Measurements from ENCODE around the gene TM9SF4. TPM values are rescaled to one million over a fixed set of nuclear protein-coding genes. Genes with fewer than 3 reads are reported as not detected.

The TM9SF4 gene
- total and polyA plus RNA-seq, 2 of the 8 experiments (the other 6 are each of a cell fraction or from before 2014, with no cell fraction given), result 38.4 to 68.7 TPM

DNA sequence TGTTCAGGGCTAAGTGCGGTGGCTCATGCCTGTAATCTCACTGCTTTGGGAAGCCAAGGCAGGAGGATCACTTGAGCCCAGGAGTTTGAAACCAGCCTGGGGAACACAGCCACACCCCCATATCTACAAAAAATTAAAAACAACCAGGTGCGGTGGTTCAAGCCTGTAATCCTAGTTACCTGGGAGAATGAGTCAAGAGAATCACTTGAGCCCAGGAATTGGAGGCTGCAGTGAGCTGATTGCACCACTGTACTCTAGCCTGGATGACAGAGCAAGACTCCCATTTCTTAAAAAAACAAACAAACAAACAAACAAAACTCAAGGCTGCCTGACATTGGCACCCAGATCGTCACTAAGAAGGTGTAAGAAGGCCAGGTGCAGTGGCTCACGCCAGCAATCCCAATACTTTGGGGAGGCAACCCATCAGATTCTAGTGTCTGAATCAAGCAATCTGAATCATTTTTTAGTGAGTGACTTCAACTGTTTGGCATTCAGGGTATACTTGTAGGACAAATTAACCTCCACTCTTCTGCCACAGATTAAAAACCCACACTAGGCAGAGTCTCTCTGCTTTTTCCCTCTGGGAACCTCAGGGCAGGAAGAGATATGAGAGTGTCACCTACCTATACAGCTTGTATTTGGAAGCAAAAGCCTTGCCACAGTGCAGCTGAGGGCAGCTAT lies 91.9 kb downstream of the TM9SF4 start:
- H3K36me3 ChIP-seq (ENCODE audit: control insufficient read depth in 2 of 4, insufficient read depth in 4 of 4, low read length in 3 of 4), result peaks cover 34 to 55% (median 44%) of the 10 kb centered on the region in 4 experiments
- no peak overlapping the region for H4K5ac ChIP-seq (ENCODE audit: insufficient read length, low read depth, low read length)
- no peak for TF ChIP-seq BRCA1 (IDR thresholded peaks at IDR 0.05; ENCODE audit: low read depth, low read length)
- TF ChIP-seq RAD21 (IDR thresholded peaks at IDR 0.05 in 1 of 2, conservative IDR thresholded peaks at IDR 0.05 in 1 of 2; ENCODE audit: low read depth in 2 of 2, low read length in 2 of 2), result no peak
- TF ChIP-seq TBP (IDR thresholded peaks at IDR 0.05; ENCODE audit: low read depth, low read length), result no peak
- TF ChIP-seq SP1 (IDR thresholded peaks at IDR 0.05; ENCODE audit: low read depth, low read length), result no peak
- TF ChIP-seq TEAD4 (IDR thresholded peaks at IDR 0.05; ENCODE audit: low read depth, low read length), result no peak
- TF ChIP-seq EP300 (IDR thresholded peaks at IDR 0.05; ENCODE audit: borderline replicate concordance in 1 of 2, low read depth in 2 of 2, low read length in 2 of 2), result no peak
- TF ChIP-seq JUND (IDR thresholded peaks at IDR 0.05; ENCODE audit: low read length), result no peak
- no peak for TF ChIP-seq JUN (IDR thresholded peaks at IDR 0.05; ENCODE audit: low read depth, low read length)
- TF ChIP-seq USF2 (IDR thresholded peaks at IDR 0.05; ENCODE audit: low read length), result no peak
- no peak for TF ChIP-seq RNF2 (IDR thresholded peaks at IDR 0.05; ENCODE audit: borderline replicate concordance, low read depth, low read length, missing control alignments, poor library complexity, severe bottlenecking)
- TF ChIP-seq MAFK (IDR thresholded peaks at IDR 0.05; ENCODE audit: low read depth, low read length), result no peak

More for the DNA sequence above, 91.9 kb downstream of the TM9SF4 start:
- no peak for DNase-seq (ENCODE audit: low read depth in 1 of 2, low spot score in 2 of 2)
- Histone ChIP-seq H2BK12ac (ENCODE audit: low read depth, low read length) (no peak overlapping the region), H2BK15ac (ENCODE audit: low read length) (no peak overlapping the region), H2BK20ac (ENCODE audit: low read length) (no peak overlapping the region), H2BK120ac (replicated peaks; ENCODE audit: low read depth, low read length) (no peak overlapping the region), H3K4me2 (ENCODE audit: insufficient read depth in 1 of 2, low read depth in 2 of 2, low read length in 2 of 2) (no peak overlapping the region), H3K9me3 (ENCODE audit: insufficient read depth in 2 of 2, low read depth in 1 of 2, low read length in 1 of 2) (no peaks in the 10 kb centered on the region), H3K27me3 (replicated peaks in 1 of 4; ENCODE audit: control insufficient read depth in 3 of 4, extremely low read depth in 1 of 4, insufficient read depth in 3 of 4, low read length in 3 of 4) (no peaks in the 10 kb centered on the region), H4K20me1 (replicated peaks in 1 of 2; ENCODE audit: control insufficient read depth in 1 of 2, insufficient read depth in 2 of 2, low read length in 2 of 2) (peaks cover 16 to 23% of the 10 kb centered on the region in 2 experiments), H2AK5ac (ENCODE audit: low read depth, low read length) (no peak overlapping the region), H3K4me3 (ENCODE audit: extremely low read depth in 1 of 4, insufficient read depth in 2 of 4, low read depth in 3 of 4, low read length in 4 of 4) (no peak overlapping the region), H4K91ac (replicated peaks; ENCODE audit: insufficient read length, low read length) (no peak overlapping the region), H3K79me2 (ENCODE audit: control insufficient read depth in 1 of 2, insufficient read depth in 2 of 2, low read length in 2 of 2) (peaks cover 15 to 66% of the 10 kb centered on the region in 2 experiments), H3K4me1 (replicated peaks in 1 of 4; ENCODE audit: control insufficient read depth in 3 of 4, insufficient read depth in 4 of 4, low read length in 3 of 4) (peaks cover 0 to 24% (median 13%) of the 10 kb centered on the region in 4 experiments; a peak in 4 of 7 replicates), H3K27ac (ENCODE audit: low read depth, low read length) (no peak overlapping the region), H2AFZ (ENCODE audit: low read length) (no peak overlapping the region), H2BK5ac (ENCODE audit: low read depth, low read length) (no peak overlapping the region), H3K56ac (replicated peaks; ENCODE audit: insufficient read length, low read depth, low read length) (no peak overlapping the region), H3K14ac (ENCODE audit: insufficient read length) (no peak overlapping the region), H3K23me2 (ENCODE audit: low read depth, low read length) (peaks cover under 1% of the 10 kb centered on the region; the same call in 1 of the 2 replicates), H3K18ac (ENCODE audit: extremely low read depth, low read length) (no peak overlapping the region), H3K4ac (replicated peaks; ENCODE audit: insufficient read length, low read depth, low read length) (no peak overlapping the region), H4K8ac (ENCODE audit: extremely low read depth, insufficient read depth, low read length) (no peak overlapping the region), H3K9ac (replicated peaks in 1 of 4; ENCODE audit: extremely low read depth in 1 of 4, low read depth in 3 of 4, low read length in 3 of 4) (no peak overlapping the region), H3K23ac (ENCODE audit: insufficient read length) (no peak overlapping the region), H3K79me1 (ENCODE audit: low read depth, low read length) (peaks cover 9% of the 10 kb centered on the region)
- FAIRE-seq, result no peak
- ChIA-PET CTCF (ENCODE audit: partially characterized antibody) (interaction anchor here (0.6 to 1.3 kb wide), 3 partner anchors 13 to 86 kb away, joined by 3 to 4 read pairs (median 3); no protein-coding TSS in a partner anchor), POLR2A (ENCODE audit: partially characterized antibody) (interaction anchor here (0.8 to 8.7 kb wide), 5 partner anchors 11 to 17 kb away, joined by 3 to 77 read pairs (median 3); no protein-coding TSS in a partner anchor)
- WGBS, 2 experiments (ENCODE audit: extremely low coverage in 1 of 2, insufficient coverage in 1 of 2, insufficient read length in 1 of 2, insufficient replicate concordance in 2 of 2, low coverage in 1 of 2, low lambda C conversion rate in 2 of 2, missing lambda C conversion rate in 1 of 2), result 96% methylated on average over 4 of the region's 4 CpGs; no CpG with 5 or more reads in 1 of the 2 experiments

Data from H1 (cell line).